GM13976 (cell line): ENCODE results near the gene ERGIC1.

Source experiments
- DNase-seq: peaks from one replicate; pipeline ENCODE4 v3.0.0; 2012; ENCODE audit warnings: low spot score
- in situ Hi-C: fragments of 300-500 bp; cut with MboI; formaldehyde crosslinking; loops from one replicate; pipeline ENCODE4 v1.12.0; 2022; ENCODE audit warnings: low sequenced_read_pairs, mixed read lengths, inconsistent platforms; ENCODE audit not compliant: unreplicated experiment
- TF ChIP-seq, protein P1 (sequence below): IDR thresholded peaks from 2 replicates; pipeline ENCODE4 v1.5.1; 2012; ENCODE audit warnings: borderline replicate concordance, mild to moderate bottlenecking; ENCODE audit not compliant: insufficient read depth; ENCODE audit errors: extremely low read depth, missing control alignments, control extremely low read depth

The ERGIC1 gene

GRCh38 chr5:172999372-172999973 is 165.4 kb downstream of the ERGIC1 start:
- in situ Hi-C loops: no loop called here
- DNase-seq: no peak
- TF ChIP-seq, protein P1, sequence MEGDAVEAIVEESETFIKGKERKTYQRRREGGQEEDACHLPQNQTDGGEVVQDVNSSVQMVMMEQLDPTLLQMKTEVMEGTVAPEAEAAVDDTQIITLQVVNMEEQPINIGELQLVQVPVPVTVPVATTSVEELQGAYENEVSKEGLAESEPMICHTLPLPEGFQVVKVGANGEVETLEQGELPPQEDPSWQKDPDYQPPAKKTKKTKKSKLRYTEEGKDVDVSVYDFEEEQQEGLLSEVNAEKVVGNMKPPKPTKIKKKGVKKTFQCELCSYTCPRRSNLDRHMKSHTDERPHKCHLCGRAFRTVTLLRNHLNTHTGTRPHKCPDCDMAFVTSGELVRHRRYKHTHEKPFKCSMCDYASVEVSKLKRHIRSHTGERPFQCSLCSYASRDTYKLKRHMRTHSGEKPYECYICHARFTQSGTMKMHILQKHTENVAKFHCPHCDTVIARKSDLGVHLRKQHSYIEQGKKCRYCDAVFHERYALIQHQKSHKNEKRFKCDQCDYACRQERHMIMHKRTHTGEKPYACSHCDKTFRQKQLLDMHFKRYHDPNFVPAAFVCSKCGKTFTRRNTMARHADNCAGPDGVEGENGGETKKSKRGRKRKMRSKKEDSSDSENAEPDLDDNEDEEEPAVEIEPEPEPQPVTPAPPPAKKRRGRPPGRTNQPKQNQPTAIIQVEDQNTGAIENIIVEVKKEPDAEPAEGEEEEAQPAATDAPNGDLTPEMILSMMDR: no peak

DNA sequence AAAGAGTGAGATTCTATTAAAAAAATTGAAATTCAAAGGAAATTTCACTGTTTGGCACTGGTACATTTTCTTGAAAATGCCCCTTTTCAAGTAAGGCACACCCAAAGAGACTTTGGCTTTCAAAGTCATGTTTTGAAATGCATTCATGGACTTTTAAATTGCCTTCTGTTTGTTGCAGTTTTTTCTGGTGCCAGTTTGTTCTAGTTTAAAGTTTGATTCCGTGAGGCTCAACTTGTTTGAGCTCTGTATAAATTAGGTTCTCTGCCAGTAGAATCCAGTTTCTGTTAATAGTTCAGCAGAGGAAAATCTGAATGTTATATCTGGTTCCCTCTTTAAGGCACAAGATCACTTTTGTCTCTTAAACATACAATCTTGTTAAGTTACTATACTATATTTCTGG is 165.9 kb downstream of the ERGIC1 start:
- in situ Hi-C loops: no loop called here
- no peak for DNase-seq
- TF ChIP-seq, protein P1: no peak

- TF ChIP-seq, protein P1: no peak
- peak; percentile 34 for DNase-seq
- in situ Hi-C loops: no loop called here
These were observed 167.3 kb downstream of the ERGIC1 start for GRCh38 chr5:173001229-173001841.
